Activated CD4-positive, CD25-positive, alpha-beta regulatory T cell treated with anti-CD3 and anti-CD28 coated beads, Interleukin-2, amount 50 U/mL, for 24 hours (primary cell): ENCODE data around the gene GJC1.
A peak's percentile ranks its signal among the peaks of the same experiment; 100 is the strongest.
"Not testable (repeated sequence)": the region's sequence is repeated elsewhere in the genome, so short reads cannot be mapped to it uniquely, and the experiment has no call there.

Source experiments
- ATAC-seq, 2 donors: fragments of 150-1000 bp; cut with Tn5 transposase; one replicate each; pipeline ENCODE4 v1.10.0; 2021; ENCODE audit warnings: mild to moderate bottlenecking in 1 of 2, moderate library complexity in 1 of 2

Gene GJC1

DNA sequence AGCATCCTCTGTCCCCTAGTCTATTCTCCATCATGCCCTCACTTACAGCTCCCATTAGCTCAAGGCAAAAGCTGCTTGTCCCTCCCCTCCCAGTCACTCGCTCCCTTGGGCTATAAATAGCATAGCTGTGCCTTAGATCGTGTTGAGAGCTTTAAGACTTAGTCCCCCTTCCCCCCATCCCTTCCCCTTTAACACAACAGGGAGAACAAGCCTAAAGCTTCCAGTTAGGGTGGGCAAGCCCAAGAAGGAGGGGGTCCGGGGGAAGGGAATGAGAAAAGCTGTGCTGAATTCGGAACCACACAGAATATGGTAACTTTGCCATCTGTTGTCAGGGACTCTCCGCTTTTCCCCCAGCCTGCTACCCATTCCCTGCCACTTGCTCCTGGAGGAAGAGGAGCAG, 12.7 kb upstream of the GJC1 start:
- ATAC-seq: no peak

DNA sequence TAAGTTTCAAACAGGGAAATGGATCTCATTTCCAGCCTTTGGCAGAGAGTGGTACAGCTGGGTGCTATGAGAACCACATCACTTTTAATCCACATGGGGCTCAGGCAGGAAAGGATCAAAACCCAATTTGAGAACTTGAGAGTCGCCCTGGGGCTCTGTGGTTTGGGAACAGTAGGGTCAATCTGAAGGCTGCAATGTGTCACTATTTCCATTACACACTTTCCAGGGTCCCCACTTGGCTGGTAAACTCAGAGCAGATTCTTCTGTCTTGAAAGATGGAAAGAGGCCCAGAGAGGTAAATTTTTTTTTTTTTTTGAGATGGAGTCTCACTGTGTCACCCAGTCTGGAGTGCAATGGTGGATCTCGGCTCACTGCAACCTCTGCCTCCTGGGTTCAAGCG, 10.8 kb upstream of the GJC1 start:
- no peak for ATAC-seq

DNA sequence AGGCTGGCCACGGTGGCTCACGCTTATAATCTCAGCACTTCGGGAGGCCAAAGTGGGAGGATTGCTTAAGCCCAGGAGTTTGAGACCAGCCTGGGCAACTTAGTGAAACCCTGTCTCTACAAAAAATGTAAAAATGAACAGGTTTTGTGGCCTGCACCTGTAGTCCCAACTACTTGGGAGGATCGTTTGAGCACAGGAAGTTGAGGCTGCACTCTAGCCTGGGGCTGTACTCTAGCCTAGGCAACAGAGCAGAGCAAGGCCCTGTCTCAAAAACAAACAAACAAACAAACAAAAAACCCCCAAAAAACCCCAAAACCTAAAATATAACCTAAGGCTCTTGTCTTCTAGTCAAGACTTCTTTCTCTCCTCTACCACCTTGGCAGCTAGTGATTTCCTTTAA, 10.2 kb upstream of the GJC1 start:
- ATAC-seq: no peak

DNA sequence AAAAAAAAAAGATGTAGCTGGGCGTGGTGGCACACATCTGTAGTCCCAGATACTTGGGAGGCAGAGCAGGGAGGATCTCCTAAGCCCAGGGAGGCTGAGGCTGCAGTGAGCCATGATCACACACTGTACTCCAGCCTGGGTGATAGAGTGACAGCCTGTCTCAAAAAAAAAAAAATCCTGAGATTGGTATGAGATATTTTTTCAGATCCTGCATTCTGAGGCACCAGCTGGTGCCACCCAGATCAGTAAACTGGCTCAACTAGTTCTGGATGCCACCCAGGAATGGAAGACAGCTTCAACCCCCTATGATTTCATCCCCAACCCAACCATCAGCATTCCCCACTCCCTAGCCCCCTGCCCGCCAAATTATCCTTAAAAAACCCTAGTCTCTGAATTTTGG, 7.1 kb upstream of the GJC1 start:
- no peak for ATAC-seq

DNA sequence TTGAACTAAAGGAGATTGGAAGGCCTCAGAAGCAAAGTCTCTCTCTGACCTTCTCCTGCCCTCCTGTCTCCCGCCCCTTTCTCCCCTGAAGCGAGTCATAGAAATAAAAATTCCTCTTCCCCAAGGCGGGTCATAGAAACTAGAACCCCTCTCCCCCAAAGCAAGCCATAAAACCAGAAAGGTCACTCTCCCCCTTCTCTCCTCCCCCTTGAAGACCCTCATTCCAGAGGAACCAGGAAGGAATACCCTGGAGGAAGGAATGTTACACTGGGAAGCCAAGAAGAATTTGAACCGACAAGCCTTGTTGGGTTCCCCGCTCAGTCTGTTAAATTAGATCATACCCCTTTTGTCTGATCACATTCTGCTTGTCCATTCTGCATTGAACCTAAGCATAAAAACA, 2.7 kb upstream of the GJC1 start:
- ATAC-seq: no peak

DNA sequence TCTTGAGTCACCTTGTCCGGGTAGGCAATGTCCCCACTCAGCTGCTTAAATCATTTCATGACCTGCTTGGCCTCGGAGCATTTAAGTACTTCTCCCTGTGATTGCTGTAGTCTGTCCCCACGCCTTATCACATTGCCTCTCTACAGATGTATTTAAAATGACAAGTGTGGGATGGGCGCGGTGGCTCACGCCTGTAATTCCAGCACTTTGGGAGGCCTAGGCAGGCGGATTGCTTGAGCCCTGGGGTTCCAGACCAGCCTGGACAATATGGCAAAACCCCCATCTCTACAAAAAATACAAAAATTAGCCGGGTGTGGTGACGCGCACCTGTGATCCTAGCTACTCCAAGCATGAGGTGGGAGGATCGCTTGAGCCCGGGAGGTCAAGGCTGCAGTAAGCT, 1.3 kb upstream of the GJC1 start:
- ATAC-seq: no peak

DNA sequence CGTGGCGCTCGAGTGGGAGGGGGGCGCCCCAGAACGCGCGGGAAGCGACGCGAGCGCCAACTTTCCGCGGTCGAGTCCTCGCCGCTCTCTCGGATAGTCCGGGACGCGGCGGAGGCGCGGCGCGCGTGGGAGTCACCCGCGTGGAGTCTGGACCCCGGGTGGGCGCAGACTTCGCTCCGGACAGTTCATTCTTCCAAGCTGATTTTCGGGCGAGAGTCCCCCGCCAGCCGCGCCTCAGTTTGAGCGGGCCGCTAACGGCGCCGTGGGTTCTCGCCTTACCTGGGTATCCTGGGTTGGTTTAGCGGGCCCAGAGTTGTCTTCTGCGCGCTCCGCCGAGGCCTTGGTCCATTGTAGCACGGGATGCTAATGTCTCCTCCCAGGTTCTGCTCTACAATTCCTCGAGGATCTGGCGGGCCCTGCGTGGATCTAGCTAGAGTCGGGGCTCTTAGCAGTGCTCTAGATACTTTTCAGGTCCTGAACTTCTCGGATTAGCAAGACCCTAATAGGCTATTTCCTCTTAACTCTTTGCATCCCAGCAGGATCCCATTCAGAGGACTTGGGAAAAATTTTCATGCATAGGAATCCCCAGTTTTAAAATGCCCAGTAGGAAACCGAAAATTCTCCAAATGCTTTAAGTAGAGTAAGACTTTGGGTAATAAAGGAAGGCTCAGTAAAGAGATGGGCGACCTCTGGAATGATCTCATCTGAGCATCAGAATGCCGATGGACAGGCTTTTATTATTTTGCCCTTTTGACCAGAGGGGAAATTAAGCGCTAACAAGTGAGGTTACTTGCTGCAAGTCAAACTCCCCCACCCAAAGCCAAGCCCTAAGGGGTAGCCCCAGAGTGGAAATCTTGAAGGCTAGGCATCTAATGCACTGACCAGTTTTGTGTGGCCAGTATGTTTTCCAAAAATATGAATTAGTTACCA, 537 bp upstream of the GJC1 start:
- peak in 1 of 2 donors; percentile 37 for ATAC-seq

DNA sequence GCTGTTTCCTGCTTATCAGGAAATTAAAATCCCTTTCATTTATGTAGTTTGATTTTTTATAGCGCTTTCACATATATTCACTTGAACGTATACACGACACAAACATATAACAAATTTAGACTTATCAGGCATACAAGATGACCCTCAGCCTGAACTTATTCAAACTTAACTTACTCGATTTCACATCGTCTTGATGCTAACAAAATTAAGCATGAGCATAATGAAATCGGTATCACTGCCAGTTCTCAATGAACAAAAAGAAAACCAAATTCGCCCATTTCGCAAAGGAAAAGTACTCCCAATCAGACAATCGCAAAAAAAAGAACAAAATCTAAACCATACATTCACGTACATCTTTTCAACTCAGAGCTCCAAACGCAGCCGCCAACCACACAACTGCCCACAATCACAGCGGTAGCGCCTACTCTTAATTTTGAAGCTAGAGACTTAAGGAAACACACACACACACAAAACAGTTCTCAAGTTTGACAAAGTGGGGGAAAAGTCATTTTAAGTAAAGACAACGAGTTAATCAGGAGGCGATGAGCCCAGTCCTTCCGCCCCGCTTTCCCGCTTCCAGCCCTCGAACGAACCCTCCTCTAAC, 1.1 kb downstream of the GJC1 start:
- no peak for ATAC-seq

DNA sequence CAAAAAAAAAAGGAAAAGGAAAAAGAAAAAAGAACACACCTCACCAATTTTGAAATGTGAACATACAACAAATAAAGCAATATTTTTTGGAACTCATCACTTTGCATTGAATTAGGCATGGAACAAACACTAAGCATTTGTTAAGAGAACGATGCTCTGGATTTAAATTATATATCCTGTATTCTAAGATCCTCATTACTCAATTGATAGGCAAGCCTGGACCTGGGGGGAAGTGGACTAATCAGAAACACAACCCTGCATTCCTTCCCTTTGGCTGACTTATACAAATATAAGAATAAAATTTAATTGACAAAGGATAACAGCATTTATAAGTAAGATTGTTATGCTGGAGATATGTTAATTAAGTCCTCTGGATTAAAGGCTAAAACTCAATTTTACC, 2.2 kb downstream of the GJC1 start:
- ATAC-seq: no peak

DNA sequence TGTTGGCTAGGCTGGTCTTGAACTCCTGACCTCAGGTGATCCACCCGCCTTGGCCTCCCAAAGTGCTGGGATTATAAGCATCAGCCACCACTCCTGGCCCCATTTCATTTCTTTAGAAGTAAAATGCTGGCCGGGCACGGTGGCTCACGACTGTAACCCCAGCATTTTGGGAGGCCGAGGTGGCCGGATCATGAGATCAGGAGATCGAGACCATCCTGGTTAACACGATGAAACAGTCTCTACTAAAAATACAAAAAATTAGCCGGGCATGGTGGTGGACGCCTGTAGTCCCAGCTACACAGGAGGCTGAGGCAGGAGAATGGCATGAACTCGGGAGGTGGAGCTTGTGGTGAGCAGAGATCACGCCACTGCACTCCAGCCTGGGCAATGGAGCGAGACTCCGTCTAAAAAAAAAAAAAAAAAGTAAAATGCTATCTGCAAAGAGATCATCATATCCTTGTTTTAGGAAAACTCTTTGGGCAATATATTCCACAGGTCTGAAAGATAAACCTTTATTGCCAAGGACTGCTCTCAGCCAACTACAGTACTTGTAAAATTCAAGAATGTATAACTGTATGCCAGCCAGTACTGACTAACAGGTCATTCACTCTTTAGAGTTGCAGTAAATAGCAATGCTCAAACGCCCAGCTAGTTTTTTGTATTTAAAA, 3.8 kb downstream of the GJC1 start:
- no peak for ATAC-seq

DNA sequence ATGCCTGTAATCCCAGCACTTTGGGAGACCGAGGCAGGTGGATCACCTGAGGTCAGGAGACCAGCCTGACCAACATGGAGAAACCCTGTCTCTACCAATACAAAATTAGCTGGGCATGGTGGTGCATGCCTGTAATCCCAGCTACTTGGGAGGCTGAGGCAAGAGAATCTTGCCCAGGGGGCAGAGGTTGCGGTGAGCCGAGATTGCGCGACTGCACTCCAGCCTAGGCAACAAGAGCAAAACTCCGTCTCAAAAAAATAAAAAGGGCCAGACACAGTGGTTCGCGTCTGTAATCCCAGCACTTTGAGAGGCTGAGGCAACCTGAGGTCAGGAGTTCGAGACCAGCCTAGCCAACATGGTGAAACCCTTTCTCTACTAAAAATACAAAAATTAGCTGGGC, 4.9 kb downstream of the GJC1 start:
- not testable (repeated sequence) for ATAC-seq

DNA sequence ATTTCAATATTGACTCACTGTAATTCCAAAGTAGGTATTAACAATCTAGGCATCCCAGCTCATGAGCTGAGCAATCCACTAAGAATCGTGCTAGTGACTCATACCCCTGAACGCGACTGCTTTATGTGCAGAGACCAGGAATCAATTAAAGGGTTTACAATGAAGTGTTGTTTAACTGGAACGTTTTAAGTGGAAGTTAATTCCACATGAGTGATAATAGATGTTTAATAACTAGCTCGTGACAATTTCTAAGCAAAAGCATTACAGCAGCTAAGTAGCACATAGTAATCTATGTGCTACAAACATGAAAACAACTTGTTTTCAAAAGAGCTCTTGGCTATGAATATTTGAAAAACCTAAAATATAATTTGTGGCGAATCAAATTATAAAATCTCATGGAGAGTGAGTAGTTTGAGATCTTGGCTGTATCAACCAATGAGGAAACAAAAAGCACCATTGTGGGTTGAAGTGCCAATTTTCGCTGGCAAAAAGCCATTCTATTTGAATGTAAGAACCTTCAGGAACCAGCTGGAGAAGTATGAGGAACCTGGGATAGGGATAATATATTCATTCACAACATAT, 9.4 kb downstream of the GJC1 start:
- ATAC-seq: no peak

DNA sequence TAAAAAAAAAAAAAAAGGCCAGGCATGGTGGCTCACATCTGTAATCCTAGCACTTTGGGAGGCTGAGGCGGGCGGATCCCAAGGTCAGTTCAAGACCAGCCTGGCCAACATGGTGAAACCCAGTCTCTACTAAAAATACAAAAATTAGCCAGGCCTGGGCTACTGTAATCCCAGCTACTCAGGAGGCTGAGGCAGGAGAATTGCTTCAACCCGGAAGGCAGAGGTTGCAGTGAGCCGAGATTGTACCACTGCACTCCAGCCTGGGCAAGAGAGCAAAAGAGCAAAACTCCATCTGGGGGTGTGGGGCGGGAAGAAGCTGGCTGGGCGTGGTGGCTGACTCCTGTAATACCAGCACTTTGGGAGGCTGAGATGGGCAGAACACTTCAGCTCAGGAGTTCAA, 11.6 kb downstream of the GJC1 start:
- not testable (repeated sequence) for ATAC-seq

DNA sequence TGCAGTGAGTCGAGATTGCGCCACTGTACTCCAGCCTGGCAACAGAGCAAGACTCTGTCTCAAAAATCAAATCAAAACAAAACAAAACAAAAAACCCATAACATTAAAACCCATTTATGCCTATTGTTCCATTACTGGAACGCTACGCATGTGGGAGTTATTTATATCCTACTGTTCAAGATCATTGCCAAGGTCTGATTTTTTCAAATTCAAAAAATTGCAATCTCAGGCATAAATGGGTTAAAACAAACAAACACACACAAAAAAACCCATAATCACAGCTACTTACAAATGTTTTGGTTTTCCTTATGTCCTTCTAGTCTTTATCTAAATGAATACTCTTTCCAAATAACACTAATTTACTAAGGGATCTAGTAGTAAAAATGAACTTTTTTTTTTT, 17.8 kb downstream of the GJC1 start:
- ATAC-seq: no peak

DNA sequence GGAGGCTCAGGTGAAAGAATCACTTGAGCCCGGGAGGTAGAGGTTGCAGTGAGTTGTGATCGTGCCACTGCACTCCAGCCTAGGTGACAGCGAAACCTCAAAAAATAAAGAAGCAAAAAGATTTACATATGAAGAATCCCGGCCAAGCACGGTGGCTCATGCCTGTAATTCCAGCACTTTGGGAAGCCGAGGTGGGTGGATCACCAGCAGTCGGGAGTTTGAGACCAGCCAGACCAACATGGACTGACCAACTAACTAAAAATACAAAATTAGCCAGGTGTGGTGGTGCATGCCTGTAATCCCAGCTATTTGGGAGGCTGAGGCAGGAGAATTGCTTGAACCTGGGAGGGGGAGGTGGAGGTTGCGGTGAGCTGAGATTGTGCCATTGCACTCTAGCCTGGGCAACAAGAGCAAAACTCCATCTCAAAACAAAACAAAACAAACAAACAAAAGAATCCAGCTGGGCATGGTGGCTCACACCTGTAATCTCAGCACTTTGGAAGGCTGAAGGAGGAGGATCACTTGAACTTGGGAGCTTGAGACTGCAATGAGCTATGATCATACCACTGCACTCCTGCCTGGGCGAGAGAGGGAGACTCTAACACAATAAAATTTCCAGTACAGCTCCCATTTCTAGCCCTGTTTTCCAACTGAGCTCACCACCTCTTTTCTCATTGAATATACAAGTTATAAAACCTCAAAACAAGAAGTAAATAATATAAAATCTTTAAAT, 21.3 kb downstream of the GJC1 start:
- not testable (repeated sequence) for ATAC-seq

DNA sequence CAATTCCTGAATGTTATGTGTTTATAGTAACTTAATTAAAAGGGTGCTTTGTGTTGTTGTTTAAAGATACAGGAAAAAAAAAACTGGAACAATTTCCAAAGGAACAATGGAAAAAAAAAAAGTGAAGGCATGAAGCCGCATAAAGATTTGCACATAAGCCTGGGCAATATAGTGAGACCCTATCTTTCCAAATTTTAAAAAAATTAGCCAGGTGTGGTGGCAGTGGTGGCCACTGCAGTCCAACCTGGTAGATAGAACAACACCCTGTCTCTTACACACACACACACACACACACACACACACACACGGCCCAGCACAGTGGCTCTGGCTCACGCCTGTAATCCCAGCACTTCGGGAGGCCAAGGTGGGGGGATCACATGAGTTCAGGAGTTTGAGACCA, 21.9 kb downstream of the GJC1 start:
- ATAC-seq: no peak

DNA sequence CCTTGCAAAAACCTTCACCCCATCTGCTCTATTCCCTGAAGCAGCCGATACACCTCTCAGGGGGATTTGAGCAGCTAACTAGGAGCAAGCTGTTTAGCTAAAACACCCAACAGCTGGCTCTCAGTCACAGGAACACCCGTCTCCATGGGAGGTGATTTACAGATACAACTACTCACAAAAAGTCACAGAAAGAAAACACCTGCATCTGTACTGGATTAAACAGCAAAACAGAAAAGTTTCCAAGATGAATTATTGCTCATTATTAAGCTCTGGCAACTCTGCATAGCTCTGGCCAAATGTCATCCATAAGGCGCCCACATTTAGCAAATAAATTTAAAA, 22.3 kb downstream of the GJC1 start:
- no peak for ATAC-seq

DNA sequence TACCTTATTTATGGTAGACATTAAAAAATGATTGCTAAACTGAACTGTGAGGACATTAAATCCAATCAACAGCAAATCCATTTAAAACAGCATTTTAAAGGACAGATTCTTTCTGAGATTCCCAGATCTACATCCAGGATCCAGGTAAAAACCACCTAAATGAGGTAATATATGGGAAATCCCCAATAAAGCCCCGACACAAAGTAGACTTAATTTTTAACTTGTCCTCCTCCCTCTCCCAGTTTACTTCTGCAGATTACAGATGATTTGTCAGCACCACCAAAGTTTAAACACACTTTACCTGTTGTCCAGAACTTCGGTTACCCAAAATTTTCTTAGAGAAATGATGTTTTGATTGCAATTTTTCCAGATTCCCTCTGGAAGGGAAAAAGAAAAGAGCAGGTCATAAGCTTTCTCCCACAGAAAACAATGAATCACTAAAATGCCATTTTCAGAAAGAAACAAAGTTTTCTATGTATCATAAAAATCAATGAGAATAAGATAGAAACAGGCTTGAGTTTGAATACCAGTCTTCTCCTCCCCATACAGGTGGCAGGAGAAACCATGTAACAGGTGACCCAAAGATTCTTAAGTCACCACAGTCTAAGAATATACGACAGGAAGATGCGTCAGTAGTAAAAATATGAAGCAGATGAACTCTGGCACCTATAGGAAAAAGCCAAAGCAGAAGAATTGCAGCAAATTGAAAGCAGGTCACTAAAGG, 22.8 kb downstream of the GJC1 start:
- ATAC-seq: no peak

DNA sequence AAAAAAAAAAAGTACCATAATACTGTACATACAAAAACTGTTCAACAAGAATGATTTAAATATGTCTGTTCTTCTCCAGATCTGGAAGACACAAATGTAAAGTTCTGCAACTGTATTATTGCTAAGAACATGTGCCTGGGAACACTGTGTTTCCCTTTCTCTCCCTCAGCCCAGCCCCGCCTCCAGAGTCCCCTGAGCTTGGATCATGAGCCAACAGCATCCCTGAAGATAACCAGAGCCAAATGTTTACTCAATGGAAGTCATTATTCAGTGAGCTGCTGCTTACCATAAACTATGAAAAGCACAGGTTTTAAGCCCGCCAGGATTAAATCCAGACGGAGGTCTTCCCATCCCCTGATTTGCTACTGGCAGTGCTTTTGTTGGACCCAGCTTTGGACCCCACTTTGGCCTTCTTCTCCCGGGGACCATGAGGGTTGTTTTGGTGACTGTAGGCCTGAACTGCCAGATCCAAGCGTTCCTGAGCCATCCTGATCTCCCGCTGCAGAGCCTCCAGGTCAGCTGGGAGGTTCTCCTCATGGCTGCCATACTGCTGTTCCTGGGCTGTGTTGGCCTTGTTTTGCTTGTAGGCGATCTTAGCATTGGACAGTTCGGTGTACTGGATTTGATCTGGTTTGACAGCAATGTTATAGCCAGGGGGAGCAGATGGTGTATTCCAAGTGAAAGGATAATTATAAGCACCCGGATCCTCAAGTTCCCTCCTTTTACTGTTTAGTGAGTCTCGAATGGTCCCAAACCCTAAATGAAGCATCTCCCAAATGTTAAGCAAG, 25.6 kb downstream of the GJC1 start:
- no peak for ATAC-seq

DNA sequence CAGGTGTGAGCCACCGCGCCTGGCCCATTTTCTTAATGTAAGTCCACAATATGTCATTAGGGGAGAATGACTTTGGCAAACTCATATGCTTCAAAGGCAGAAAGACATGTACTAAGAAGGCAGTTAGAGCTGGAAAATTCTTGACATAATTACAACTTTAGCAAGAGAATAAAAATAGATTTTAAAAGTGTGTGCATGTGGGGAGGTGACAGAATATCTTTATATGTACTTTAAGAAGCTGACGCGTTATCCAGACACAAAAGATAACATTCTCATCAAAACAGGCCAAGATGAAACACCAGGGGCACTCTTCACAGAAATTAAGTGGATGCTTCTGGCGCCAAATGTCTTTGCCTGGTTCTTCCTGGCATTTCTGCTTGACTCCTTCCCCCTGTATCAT, 28.2 kb downstream of the GJC1 start:
- ATAC-seq: no peak

DNA sequence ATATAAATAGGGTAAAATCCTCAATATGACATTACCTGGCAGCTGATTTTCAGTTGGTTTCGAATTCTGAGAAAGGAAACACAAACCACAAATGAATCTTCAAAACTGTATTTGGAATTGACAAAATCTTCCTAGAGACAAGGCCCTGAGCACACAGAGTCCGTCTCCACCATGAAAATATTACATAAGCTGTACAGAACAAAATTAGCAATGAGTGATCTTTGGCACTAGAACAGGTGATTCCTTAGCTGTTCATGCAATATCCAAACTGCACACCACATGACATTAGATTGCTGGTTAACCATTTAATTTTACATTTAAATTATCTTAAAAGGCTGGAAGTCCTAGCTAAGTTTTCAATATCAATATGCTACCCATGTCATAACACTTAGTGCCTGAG, 31.7 kb downstream of the GJC1 start:
- ATAC-seq: no peak
